Measurements from ENCODE around the gene TCL1A.

GRCh38 chr14:95679998-95680735 lies 33.8 kb downstream of the TCL1A start:
- TF ChIP-seq POLR2A (IDR thresholded peaks at IDR 0.05) (no peak), CTCF (IDR thresholded peaks at IDR 0.05) (no peak)

Data from Peyer's patch (tissue), 4 donors.